HepG2 (cell line): ENCODE results near the gene UTP4. TPM values are rescaled to one million over a fixed set of nuclear protein-coding genes. Genes with fewer than 3 reads are reported as not detected.
A peak's percentile ranks its signal among the peaks of the same experiment; 100 is the strongest.

Experiments used
- ARNTL ChIP-seq: sonication (generic); formaldehyde crosslinking; IDR thresholded peaks from 2 replicates; pipeline ENCODE4 v1.4.0; 2020; ENCODE audit warnings: mild to moderate bottlenecking, missing genetic modification reagents
- CEBPB ChIP-seq: IDR thresholded peaks from 2 replicates; pipeline ENCODE4 v1.6.1; 2011; ENCODE audit warnings: low read depth, low read length, improper control_type of control experiment, borderline replicate concordance
- DDIT3 ChIP-seq: sonication (generic); formaldehyde crosslinking; IDR thresholded peaks from 2 replicates; pipeline ENCODE4 v1.4.0; 2020; ENCODE audit warnings: mild to moderate bottlenecking, missing genetic modification reagents
- E2F2 ChIP-seq: sonication (generic); formaldehyde crosslinking; IDR thresholded peaks from 2 replicates; pipeline ENCODE4 v1.4.0; 2020; ENCODE audit warnings: missing genetic modification reagents, borderline replicate concordance
- ERF ChIP-seq: IDR thresholded peaks from 2 replicates; pipeline ENCODE4 v1.6.1; 2018; ENCODE audit warnings: missing biosample characterization, missing genetic modification reagents
- FOXM1 ChIP-seq: sonication (generic); formaldehyde crosslinking; IDR thresholded peaks from 2 replicates; pipeline ENCODE4 v1.5.0; 2020; ENCODE audit warnings: missing genetic modification reagents
- GTF2F1 ChIP-seq: fragments of 150-350 bp; IDR thresholded peaks from 2 replicates; pipeline ENCODE4 v1.6.1; 2014; ENCODE audit warnings: low read length
- KDM4B ChIP-seq: sonication (generic); formaldehyde crosslinking; IDR thresholded peaks from 2 replicates; pipeline ENCODE4 v1.4.0; 2020; ENCODE audit warnings: missing genetic modification reagents
- RBAK ChIP-seq: sonication (generic); formaldehyde crosslinking; IDR thresholded peaks from 2 replicates; pipeline ENCODE4 v1.5.1; 2020; ENCODE audit warnings: mild to moderate bottlenecking, missing genetic modification reagents
- SP5 ChIP-seq: IDR thresholded peaks from 2 replicates; pipeline ENCODE4 v1.6.1; 2016; ENCODE audit warnings: low read depth, borderline replicate concordance
- THAP8 ChIP-seq: sonication (generic); formaldehyde crosslinking; IDR thresholded peaks from 2 replicates; pipeline ENCODE4 v1.5.1; 2020; ENCODE audit warnings: missing genetic modification reagents, mild to moderate bottlenecking, borderline replicate concordance
- U2AF1 ChIP-seq: fragments of 200-400 bp; formaldehyde crosslinking; optimal IDR thresholded peaks from 2 replicates; pipeline ENCODE3; 2017; ENCODE audit warnings: mild to moderate bottlenecking, low read depth, low read length
- ZBTB14 ChIP-seq: sonication (generic); formaldehyde crosslinking; IDR thresholded peaks from 2 replicates; pipeline ENCODE4 v1.4.0; 2020; ENCODE audit warnings: missing genetic modification reagents
- ZBTB4 ChIP-seq: sonication (generic); formaldehyde crosslinking; IDR thresholded peaks from 2 replicates; pipeline ENCODE4 v1.4.0; 2020; ENCODE audit warnings: missing genetic modification reagents, mild to moderate bottlenecking, borderline replicate concordance
- ZBTB7B ChIP-seq: sonication (generic); formaldehyde crosslinking; IDR thresholded peaks from 2 replicates; pipeline ENCODE4 v1.4.0; 2020; ENCODE audit warnings: missing genetic modification reagents
- ZFP36L2 ChIP-seq: sonication (generic); formaldehyde crosslinking; IDR thresholded peaks from 2 replicates; pipeline ENCODE4 v1.4.0; 2020; ENCODE audit warnings: missing genetic modification reagents
- ZNF18 ChIP-seq: sonication (generic); formaldehyde crosslinking; IDR thresholded peaks from 2 replicates; pipeline ENCODE4 v1.8.0; 2022; ENCODE audit warnings: mild to moderate bottlenecking, missing genetic modification reagents; ENCODE audit not compliant: insufficient replicate concordance
- ZNF572 ChIP-seq: sonication (generic); formaldehyde crosslinking; IDR thresholded peaks from 2 replicates; pipeline ENCODE4 v1.5.1; 2020; ENCODE audit warnings: mild to moderate bottlenecking, missing genetic modification reagents
- ZNF598 ChIP-seq: sonication (generic); formaldehyde crosslinking; IDR thresholded peaks from 2 replicates; pipeline ENCODE4 v1.5.1; 2020; ENCODE audit warnings: mild to moderate bottlenecking, missing genetic modification reagents, borderline replicate concordance
- ZNF678 ChIP-seq: sonication (generic); formaldehyde crosslinking; IDR thresholded peaks from 2 replicates; pipeline ENCODE4 v1.4.0; 2020; ENCODE audit warnings: mild to moderate bottlenecking, missing genetic modification reagents
- ZNF766 ChIP-seq: sonication (generic); formaldehyde crosslinking; IDR thresholded peaks from 2 replicates; pipeline ENCODE4 v1.5.0; 2020; ENCODE audit warnings: missing genetic modification reagents, borderline replicate concordance
- polyA plus RNA-seq, 8 experiments: library from polyadenylated mRNA; depleted of rRNA in 3 of 8; stranded (reverse) in 7 of 8; unstranded in 1 of 8; fragments of >200 nt; fragmentation: Illumina TruSeq in 4 of 8; extraction: Trizol in 4 of 8; gene quantifications; 2 replicates each; pipeline versions ENCODE4 v1.2.1 to v1.2.3, GENCODE V29; 2011 to 2016; ENCODE audit warnings: low read depth in 4 of 8, missing spikeins in 1 of 8, mixed read lengths in 1 of 8; ENCODE audit not compliant: insufficient read depth in 1 of 8
- total RNA-seq, 5 experiments: library from RNA; depleted of rRNA; stranded (reverse); fragments of >200 nt; fragmentation: Illumina TruSeq; extraction: Trizol; gene quantifications; 2 replicates each; pipeline ENCODE4 v1.2.3, GENCODE V29; 2016; ENCODE audit warnings: low read depth in 1 of 5

The UTP4 gene
- total and polyA plus RNA-seq, 2 of the 13 experiments (the other 11 are each of a cell fraction or from before 2014, with no cell fraction given) = 30.0 to 85.8 TPM

GRCh38 chr16:69132424-69133252, at the start of gene UTP4, which contains the start of gene CHTF8 (continued):
- TF ChIP-seq ZNF598 (no peak; the same call in 1 of the 2 replicates), ZBTB7B (no peak), ZFP36L2 (CRISPR knock-in tag) (no peak), ARNTL (CRISPR knock-in tag) (peak; percentile 82), RBAK (CRISPR knock-in tag) (peak; percentile 65; the same call in 1 of the 2 replicates), DDIT3 (CRISPR knock-in tag) (no peak), KDM4B (peak; percentile 29; the same call in 1 of the 2 replicates), ERF (CRISPR knock-in tag) (no peak; the same call in 1 of the 2 replicates), U2AF1 (no peak), GTF2F1 (no peak), ZNF572 (CRISPR knock-in tag) (no peak), ZBTB4 (CRISPR knock-in tag) (no peak), CEBPB (no peak), THAP8 (no peak), FOXM1 (CRISPR knock-in tag) (no peak), SP5 (CRISPR knock-in tag) (peak; percentile 50; the same call in 1 of the 2 replicates), ZNF18 (no peak), ZNF766 (CRISPR knock-in tag) (no peak), E2F2 (CRISPR knock-in tag) (0 out of 2 replicates have a peak, but pooled peaks have one; percentile 5), ZNF678 (CRISPR knock-in tag) (peak; percentile 58; the same call in 1 of the 2 replicates), ZBTB14 (CRISPR knock-in tag) (peak; percentile 94)
